Kidney (tissue), 14 donors: Measurements from ENCODE around the gene MARCHF10. TPM values are rescaled to one million over a fixed set of nuclear protein-coding genes. Genes with fewer than 3 reads are reported as not detected.

Experiments used
- DNase-seq, 5 donors: peaks; one replicate each; pipeline ENCODE4 v3.0.0-alpha.2; 2013 to 2020
- FAIRE-seq: peaks from 2 replicates; lab custom pipeline; 2012; peaks lifted over from hg19 to GRCh38; lab: Jason Lieb, UNC
- H3K27ac ChIP-seq, 2 donors: one replicate each; pipeline ENCODE4 v1.7.0; 2013; ENCODE audit warnings: low read depth in 2 of 2, low read length in 2 of 2, inconsistent platforms in 1 of 2
- H3K27me3 ChIP-seq: one replicate; pipeline ENCODE4 v1.7.1; 2013; ENCODE audit warnings: low read length, inconsistent platforms; ENCODE audit not compliant: control insufficient read depth, insufficient read depth
- H3K36me3 ChIP-seq, 3 donors: one replicate each; pipeline versions ENCODE4 v1.7.0 to v1.7.1; 2013; ENCODE audit warnings: low read length in 3 of 3, control low read depth in 1 of 3, inconsistent platforms in 1 of 3; ENCODE audit not compliant: insufficient read depth in 3 of 3, control insufficient read depth in 2 of 3
- H3K4me1 ChIP-seq, 3 donors: one replicate each; pipeline versions ENCODE4 v1.7.0 to v1.7.1; 2013; ENCODE audit warnings: low read length in 3 of 3, inconsistent platforms in 1 of 3, low read depth in 1 of 3; ENCODE audit not compliant: control insufficient read depth in 2 of 3, insufficient read depth in 2 of 3
- H3K4me3 ChIP-seq, 3 donors: one replicate each; pipeline versions ENCODE4 v1.7.0 to v1.8.1; 2013; ENCODE audit warnings: low read length in 3 of 3, control low read depth in 1 of 3, inconsistent platforms in 1 of 3
- H3K9ac ChIP-seq, 3 donors: one replicate each; pipeline versions ENCODE4 v1.7.0 to v1.7.1; 2013; ENCODE audit warnings: low read length in 3 of 3, control low read depth in 1 of 3, inconsistent platforms in 1 of 3
- H3K9me3 ChIP-seq, 3 donors: one replicate each; pipeline versions ENCODE4 v1.7.0 to v1.7.1; 2013; ENCODE audit warnings: low read length in 3 of 3, control low read depth in 1 of 3, inconsistent platforms in 1 of 3; ENCODE audit not compliant: control insufficient read depth in 2 of 3, insufficient read depth in 1 of 3
- intact Hi-C: fragments of 100-400 bp; cut with DNase I; formaldehyde crosslinking; loops from one replicate; pipeline ENCODE4 v1.11.1; 2022
- polyA plus RNA-seq: library from polyadenylated mRNA; stranded (reverse); fragments of 350-450 nt; fragmentation: Illumina TruSeq; extraction: RNeasy Lipid Tissue Mini Kit (QIAGEN cat#74804); gene quantifications from one replicate; pipeline ENCODE4 v1.2.3, GENCODE V29; 2014; ENCODE audit warnings: low read depth, low replicate concordance; ENCODE audit not compliant: insufficient read depth
- total RNA-seq: library from RNA; stranded (reverse); fragmentation: NEBNext Ultra II Directional; extraction: Animal tissue kit (Norgen Biotek cat#: 25700); gene quantifications from one replicate; pipeline ENCODE4 v1.2.1, GENCODE V29; 2021
- TF ChIP-seq, protein P1 (sequence below): IDR thresholded peaks from 3 replicates; pipeline ENCODE4 v1.5.1; 2012; ENCODE audit warnings: mild to moderate bottlenecking, moderate library complexity, borderline replicate concordance; ENCODE audit not compliant: insufficient read depth; ENCODE audit errors: extremely low read depth
- donor health status: control.
- donor health status: control.
- donor health status: control.
- donor health status: control.
- donor health status: control.
- donor health status: DM: yes; HTN: yes; CAD: no.
- donor health status: Normal renal cell carcinoma (clear cell type).

MARCHF10 gene
- total and polyA plus RNA-seq, 2 donors from 2014 or later: 0.66 to 6.3 TPM

DNA sequence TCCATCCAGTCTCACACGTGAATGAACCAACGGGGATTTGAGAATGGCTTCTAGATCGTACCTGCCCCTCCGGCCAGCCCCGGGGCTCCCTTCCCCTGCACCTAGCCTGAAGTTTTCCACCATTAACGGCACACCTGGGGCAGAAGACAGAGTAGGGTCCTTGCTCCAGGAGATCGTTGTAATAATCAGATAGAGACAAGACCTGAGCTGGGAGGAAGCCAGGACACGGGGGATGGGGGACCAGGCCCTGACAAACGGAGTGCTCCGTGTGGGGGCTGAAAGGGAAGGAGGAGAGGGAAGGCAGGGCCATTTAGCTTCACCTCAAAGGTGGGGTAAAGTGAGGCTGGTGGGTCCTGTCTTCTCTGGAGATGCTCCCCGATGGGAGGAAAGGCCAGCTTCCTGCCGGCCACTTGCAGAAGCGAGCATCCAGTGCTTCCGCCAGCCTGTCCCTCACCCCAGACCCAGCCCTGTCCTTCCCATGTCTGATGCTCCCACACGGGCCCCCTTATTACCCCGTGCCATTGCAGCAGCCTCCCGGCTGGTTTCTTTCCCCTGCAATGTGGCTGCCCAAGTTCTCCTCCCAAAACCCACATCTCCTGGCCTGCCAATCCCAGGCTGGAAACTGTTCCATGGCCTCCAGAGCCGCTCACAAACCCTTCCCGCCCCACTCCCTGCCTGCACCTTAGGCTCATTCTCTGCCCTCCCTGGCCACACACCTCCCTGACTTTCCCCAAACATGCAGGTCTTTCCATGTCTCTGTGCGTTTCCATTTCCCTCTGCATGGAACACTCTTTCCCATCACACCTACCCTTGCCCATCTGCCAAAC, 101.3 kb downstream of the MARCHF10 start:
- FAIRE-seq (no peak), DNase-seq (peak in 1 of 5 donors; percentile 31)
- Histone ChIP-seq H3K27me3 (no peaks in the 10 kb centered on the region), H3K9ac (no peak overlapping the region), H3K27ac (no peak overlapping the region), H3K4me1 (peaks cover 0 to 13% (median 4%) of the 10 kb centered on the region in 3 donors), H3K9me3 (peaks cover 0 to 5% (median 0%) of the 10 kb centered on the region in 3 donors), H3K4me3 (no peak overlapping the region), H3K36me3 (no peaks in the 10 kb centered on the region)
- intact Hi-C loops: loop anchor here (10.0 kb wide), 1 partner anchor 258 kb away; the partner anchor contains the start of gene TANC2
- TF ChIP-seq, protein P1, sequence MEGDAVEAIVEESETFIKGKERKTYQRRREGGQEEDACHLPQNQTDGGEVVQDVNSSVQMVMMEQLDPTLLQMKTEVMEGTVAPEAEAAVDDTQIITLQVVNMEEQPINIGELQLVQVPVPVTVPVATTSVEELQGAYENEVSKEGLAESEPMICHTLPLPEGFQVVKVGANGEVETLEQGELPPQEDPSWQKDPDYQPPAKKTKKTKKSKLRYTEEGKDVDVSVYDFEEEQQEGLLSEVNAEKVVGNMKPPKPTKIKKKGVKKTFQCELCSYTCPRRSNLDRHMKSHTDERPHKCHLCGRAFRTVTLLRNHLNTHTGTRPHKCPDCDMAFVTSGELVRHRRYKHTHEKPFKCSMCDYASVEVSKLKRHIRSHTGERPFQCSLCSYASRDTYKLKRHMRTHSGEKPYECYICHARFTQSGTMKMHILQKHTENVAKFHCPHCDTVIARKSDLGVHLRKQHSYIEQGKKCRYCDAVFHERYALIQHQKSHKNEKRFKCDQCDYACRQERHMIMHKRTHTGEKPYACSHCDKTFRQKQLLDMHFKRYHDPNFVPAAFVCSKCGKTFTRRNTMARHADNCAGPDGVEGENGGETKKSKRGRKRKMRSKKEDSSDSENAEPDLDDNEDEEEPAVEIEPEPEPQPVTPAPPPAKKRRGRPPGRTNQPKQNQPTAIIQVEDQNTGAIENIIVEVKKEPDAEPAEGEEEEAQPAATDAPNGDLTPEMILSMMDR: no peak

DNA sequence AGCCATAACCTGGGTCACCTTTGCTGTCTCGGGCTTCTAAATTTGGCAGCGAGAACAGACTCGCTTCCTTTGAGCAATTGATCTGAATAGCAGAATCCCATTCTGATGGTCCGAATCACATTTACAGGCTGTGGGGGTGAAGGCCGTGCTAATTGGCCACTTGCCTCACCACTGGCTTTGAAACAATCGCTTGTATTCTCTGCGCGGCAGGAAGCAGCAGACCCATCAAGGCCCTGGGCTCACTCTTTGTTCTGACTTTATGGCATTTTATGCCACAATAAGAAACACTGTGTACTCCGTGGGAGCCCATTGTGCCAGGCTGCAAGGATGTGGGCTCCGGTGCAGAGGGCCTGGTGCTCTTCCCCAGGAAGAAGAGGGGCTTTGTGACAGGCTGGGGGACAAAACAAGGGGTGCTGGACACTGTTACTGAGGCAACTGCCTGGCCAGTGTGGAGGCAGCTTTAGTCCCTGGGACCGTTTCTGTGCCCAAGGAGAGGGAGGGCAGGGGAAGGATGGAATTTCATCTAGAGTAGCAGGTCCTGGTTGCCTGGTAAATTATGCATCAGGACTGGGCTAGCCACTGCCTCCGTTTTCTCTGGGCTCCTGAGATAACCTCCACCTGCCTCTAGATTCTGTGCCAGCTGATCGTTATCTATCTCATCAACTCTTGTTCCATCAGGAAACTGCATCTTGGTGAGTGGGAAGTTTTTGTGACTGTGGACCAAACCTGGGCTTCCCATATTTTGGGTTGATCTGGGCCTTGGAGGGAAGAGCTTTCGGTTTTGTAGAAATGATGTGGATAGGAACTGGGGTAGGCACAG, 102.1 kb downstream of the MARCHF10 start:
- peaks cover 0 to 11% (median 4%) of the 10 kb centered on the region in 3 donors for H3K4me1 ChIP-seq
- peaks cover 0 to 5% (median 0%) of the 10 kb centered on the region in 3 donors for H3K9me3 ChIP-seq
- no peak for FAIRE-seq
- TF ChIP-seq, protein P1: no peak
- peak in 3 of 5 donors; percentile 28 to 55 (median 46) for DNase-seq
- peak overlapping the region; percentile 32 to 48 (median 34) for H3K4me3 ChIP-seq
- no peaks in the 10 kb centered on the region for H3K27me3 ChIP-seq
- H3K27ac ChIP-seq: peak overlapping the region; percentile 40 to 55
- no peaks in the 10 kb centered on the region for H3K36me3 ChIP-seq
- no peak overlapping the region for H3K9ac ChIP-seq
- intact Hi-C loops: loop anchor here (10.0 kb wide), 1 partner anchor 259 kb away; the partner anchor contains the start of gene TANC2

DNA sequence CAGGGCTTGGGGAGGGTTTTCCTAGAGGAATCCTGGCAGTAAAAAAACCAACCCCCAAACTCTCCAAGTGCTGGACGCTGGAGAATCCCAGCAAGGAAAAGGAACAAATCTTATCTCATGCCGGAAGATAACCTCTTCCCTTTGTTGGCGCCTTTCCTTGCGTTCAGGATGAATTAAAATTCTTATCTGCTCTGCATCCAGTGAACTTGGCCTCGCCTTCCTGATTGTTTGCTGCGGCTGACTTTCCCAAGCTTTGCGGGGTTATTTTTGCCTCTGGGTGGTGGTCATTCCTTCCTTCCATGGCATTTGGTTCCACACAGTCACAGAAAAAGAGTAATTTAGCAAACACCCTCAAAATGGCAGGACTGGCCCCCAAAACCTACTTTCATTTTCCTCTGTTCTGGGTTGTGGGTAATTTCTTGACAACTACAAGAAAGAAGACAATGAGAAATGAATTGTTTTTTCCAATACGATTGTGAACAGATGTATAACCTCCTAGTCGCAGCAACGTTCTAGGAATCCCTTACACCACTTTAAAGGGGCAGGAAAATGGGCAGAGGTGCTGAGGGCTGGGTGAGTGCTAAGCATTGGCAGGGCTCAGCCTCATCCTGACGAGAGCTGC, 102.8 kb downstream of the MARCHF10 start:
- Histone ChIP-seq H3K27me3 (no peaks in the 10 kb centered on the region), H3K36me3 (no peaks in the 10 kb centered on the region), H3K27ac (peak overlapping the region; percentile 55 to 76), H3K9me3 (peaks cover 0 to 5% (median 0%) of the 10 kb centered on the region in 3 donors), H3K4me1 (peaks cover 0 to 10% (median 4%) of the 10 kb centered on the region in 3 donors), H3K4me3 (peak overlapping the region; percentile 32 to 48 (median 34)), H3K9ac (peak overlapping the region in 2 of 3 donors; percentile 0 to 28)
- intact Hi-C loops: loop anchor here (10.0 kb wide), 1 partner anchor 260 kb away; the partner anchor contains the start of gene TANC2
- TF ChIP-seq, protein P1: no peak
- DNase-seq: peak in 3 of 5 donors; percentile 45 to 62 (median 57)
- FAIRE-seq: no peak
